ENCODE results near the gene RFT1.

Gene RFT1

DNA sequence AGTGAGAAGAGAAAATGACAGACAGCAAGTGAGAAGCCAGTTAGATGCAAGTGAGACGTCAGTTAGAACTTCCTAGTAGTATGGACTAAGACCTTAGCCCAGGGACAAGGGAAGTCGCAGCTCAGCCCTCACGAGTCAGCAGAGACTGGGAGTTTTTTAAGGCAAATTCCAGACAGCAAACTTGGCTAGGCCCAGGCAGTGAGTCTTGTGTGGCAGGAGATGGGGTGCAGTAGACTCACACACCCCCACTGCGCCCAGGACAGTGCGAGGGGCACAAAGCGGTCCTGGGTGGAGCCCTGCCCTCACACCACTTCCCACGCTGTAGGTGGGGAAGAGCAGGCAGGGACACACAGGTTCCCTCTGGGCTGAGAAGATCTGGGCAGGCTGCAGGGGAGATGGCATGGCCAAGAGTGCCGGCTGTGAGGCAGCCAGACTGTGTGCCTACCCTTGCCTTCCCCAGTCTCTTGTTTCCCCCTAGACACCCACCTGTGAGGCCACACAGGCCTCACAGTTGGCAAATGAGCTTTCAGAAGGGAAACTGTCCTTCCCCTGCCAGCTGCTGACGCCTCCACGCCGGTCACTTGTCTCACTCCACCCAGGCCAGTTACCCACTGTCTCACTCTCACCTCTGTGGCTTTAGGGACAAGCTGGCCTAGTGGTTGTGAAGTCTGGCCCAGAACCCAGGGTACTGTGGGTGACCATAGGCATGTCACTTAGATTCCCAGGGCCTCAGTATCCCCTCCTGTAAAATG lies 17.1 kb upstream of the RFT1 start:
- Histone ChIP-seq H3K27me3 (no peaks in the 10 kb centered on the region), H3K36me3 (no peaks in the 10 kb centered on the region), H3K9ac (peak overlapping the region in 3 of 11 experiments; percentile 19 to 68 (median 60); a peak in 4 of 22 replicates), H3K4me1 (peaks cover 0 to 85% (median 25%) of the 10 kb centered on the region in 10 experiments; a peak in 16 of 20 replicates), H3K27ac (peak overlapping the region in 5 of 11 experiments; percentile 3 to 79 (median 68); a peak in 8 of 22 replicates), H3K4me2 (peak overlapping the region in 4 of 11 experiments; percentile 3 to 93 (median 86); a peak in 8 of 22 replicates), H3K9me3 (replicated peaks in 1 of 11) (no peaks in the 10 kb centered on the region), H3K4me3 (no peak overlapping the region), H4K20me1 (no peaks in the 10 kb centered on the region)
- no peak for TF ChIP-seq Cebpa-rat (IDR thresholded peaks at IDR 0.05)

GRCh38 chr3:53146319-53146891 lies 16.2 kb upstream of the RFT1 start:
- no peak for TF ChIP-seq Cebpa-rat (IDR thresholded peaks at IDR 0.05)
- Histone ChIP-seq H3K27me3 (no peaks in the 10 kb centered on the region), H4K20me1 (no peaks in the 10 kb centered on the region)

GRCh38 chr3:53145713-53146080 lies 15.5 kb upstream of the RFT1 start:
- peak overlapping the region in 3 of 11 experiments; percentile 80 to 93 (median 91); a peak in 6 of 22 replicates for H3K4me2 ChIP-seq
- H3K4me3 ChIP-seq = no peak overlapping the region
- no peaks in the 10 kb centered on the region for H4K20me1 ChIP-seq
- no peaks in the 10 kb centered on the region for H3K27me3 ChIP-seq
- H3K4me1 ChIP-seq = peaks cover 9 to 94% (median 41%) of the 10 kb centered on the region in 10 experiments
- H3K9me3 ChIP-seq (replicated peaks in 1 of 11) = no peaks in the 10 kb centered on the region
- H3K27ac ChIP-seq = peak overlapping the region in 1 of 11 experiments; percentile 32; a peak in 2 of 22 replicates
- H3K36me3 ChIP-seq = no peaks in the 10 kb centered on the region
- peak overlapping the region in 1 of 11 experiments; percentile 68; a peak in 3 of 22 replicates for H3K9ac ChIP-seq
- TF ChIP-seq Cebpa-rat (IDR thresholded peaks at IDR 0.05) = no peak

More at GRCh38 chr3:53146319-53146891, 16.2 kb upstream of the RFT1 start:
- no peaks in the 10 kb centered on the region for H3K9me3 ChIP-seq (replicated peaks in 1 of 11)
- H3K36me3 ChIP-seq = no peaks in the 10 kb centered on the region
- peaks cover 2 to 89% (median 34%) of the 10 kb centered on the region in 10 experiments; a peak in 19 of 20 replicates for H3K4me1 ChIP-seq
- H3K4me2 ChIP-seq = peak overlapping the region in 3 of 11 experiments; percentile 80 to 93 (median 91); a peak in 7 of 22 replicates
- H3K4me3 ChIP-seq = no peak overlapping the region
- H3K27ac ChIP-seq = peak overlapping the region in 1 of 11 experiments; percentile 79; a peak in 3 of 22 replicates
- H3K9ac ChIP-seq = peak overlapping the region in 1 of 11 experiments; percentile 68; a peak in 1 of 22 replicates

DNA sequence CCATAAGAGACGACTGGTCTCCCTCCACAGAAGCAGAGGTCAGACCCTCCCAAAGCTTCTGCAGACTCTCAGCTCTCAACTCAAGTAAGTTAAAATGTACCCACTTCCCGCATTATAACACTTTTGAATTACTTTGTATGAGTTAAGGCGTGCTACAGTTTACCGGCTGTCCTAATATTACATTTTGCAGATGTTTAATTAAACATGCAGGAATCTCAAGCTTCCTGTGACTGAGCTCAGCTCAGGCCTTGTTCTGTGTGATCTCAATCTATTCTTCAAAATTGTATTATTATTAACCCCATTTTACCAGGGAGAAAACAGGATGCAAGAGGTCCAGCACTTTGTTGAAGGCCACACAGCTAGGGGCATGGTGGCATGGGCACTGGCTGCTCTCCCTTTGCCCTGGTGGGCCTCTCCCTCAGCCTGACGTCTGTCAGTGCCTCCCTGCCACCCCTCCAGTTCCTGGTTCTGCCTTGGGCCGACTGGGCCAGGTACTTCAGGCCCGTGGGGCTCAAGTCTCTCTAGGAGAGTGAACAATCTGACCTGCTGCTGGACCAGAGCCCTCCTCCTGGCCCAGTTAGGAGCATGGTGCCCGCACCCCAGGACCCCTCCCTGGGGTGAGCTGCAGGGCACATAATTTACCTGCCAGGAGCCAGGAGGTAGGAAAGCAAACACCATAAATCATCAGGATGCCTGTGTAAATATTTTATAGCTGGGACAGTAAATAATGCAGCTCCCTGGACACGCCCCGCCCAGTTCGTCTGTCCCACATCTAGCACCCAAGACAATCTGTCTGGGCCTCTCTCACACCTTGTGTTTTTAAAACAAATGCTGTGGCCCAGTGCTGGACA lies 14.9 kb upstream of the RFT1 start:
- Histone ChIP-seq H3K4me1 (peaks cover 14 to 94% (median 47%) of the 10 kb centered on the region in 10 experiments), H3K27ac (peak overlapping the region in 4 of 11 experiments; percentile 3 to 86 (median 80); a peak in 6 of 22 replicates), H3K4me2 (peak overlapping the region in 4 of 11 experiments; percentile 11 to 93 (median 86); a peak in 7 of 22 replicates), H3K27me3 (no peaks in the 10 kb centered on the region), H3K9me3 (replicated peaks in 1 of 11) (no peaks in the 10 kb centered on the region), H3K9ac (peak overlapping the region in 2 of 11 experiments; percentile 62 to 68; a peak in 3 of 22 replicates), H4K20me1 (no peaks in the 10 kb centered on the region), H3K4me3 (no peak overlapping the region), H3K36me3 (no peaks in the 10 kb centered on the region)
- no peak for TF ChIP-seq Cebpa-rat (IDR thresholded peaks at IDR 0.05)

GRCh38 chr3:53144446-53144845 lies 14.2 kb upstream of the RFT1 start:
- H3K27ac ChIP-seq = peak overlapping the region in 4 of 11 experiments; percentile 3 to 86 (median 80); a peak in 4 of 22 replicates
- no peak for TF ChIP-seq Cebpa-rat (IDR thresholded peaks at IDR 0.05)
- no peaks in the 10 kb centered on the region for H3K27me3 ChIP-seq
- no peaks in the 10 kb centered on the region for H3K9me3 ChIP-seq (replicated peaks in 1 of 11)
- peak overlapping the region in 2 of 11 experiments; percentile 58 to 62; a peak in 2 of 22 replicates for H3K9ac ChIP-seq
- no peaks in the 10 kb centered on the region for H3K36me3 ChIP-seq
- H3K4me2 ChIP-seq = peak overlapping the region in 5 of 11 experiments; percentile 11 to 93 (median 91); a peak in 8 of 22 replicates
- no peak overlapping the region for H3K4me3 ChIP-seq
- no peaks in the 10 kb centered on the region for H4K20me1 ChIP-seq
- H3K4me1 ChIP-seq = peaks cover 14 to 94% (median 52%) of the 10 kb centered on the region in 10 experiments

DNA sequence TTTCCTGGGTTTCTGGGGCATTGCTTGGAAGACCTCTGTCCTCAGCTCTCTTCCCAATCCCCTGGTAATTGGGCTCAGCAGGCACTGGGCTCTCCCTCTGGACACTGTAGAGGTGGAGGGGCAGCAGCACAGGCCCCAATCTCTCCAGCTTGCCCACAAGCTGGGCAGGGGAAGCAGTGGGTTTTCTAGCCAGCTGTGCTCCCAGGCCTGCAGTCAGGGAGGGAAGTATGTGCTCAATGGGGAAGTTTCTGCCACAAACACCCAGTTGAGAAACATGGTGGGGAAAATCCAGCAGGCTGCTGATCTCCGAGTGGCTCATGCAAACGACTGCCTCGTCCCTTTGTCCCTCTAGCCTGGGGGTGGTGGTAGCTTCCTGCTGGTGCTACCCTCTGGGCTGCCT lies 12.8 kb upstream of the RFT1 start:
- H3K27ac ChIP-seq = peak overlapping the region in 9 of 11 experiments; percentile 51 to 86 (median 75); a peak in 18 of 22 replicates
- H3K36me3 ChIP-seq = no peaks in the 10 kb centered on the region
- no peak overlapping the region for H3K4me3 ChIP-seq
- peak overlapping the region in 8 of 11 experiments; percentile 40 to 64 (median 58); a peak in 14 of 22 replicates for H3K9ac ChIP-seq
- no peak for TF ChIP-seq Cebpa-rat (IDR thresholded peaks at IDR 0.05)
- no peaks in the 10 kb centered on the region for H3K27me3 ChIP-seq
- no peaks in the 10 kb centered on the region for H4K20me1 ChIP-seq
- peaks cover 14 to 97% (median 52%) of the 10 kb centered on the region in 10 experiments for H3K4me1 ChIP-seq
- H3K4me2 ChIP-seq = peak overlapping the region in 9 of 11 experiments; percentile 9 to 93 (median 80); a peak in 16 of 22 replicates
- no peaks in the 10 kb centered on the region for H3K9me3 ChIP-seq (replicated peaks in 1 of 11)

DNA sequence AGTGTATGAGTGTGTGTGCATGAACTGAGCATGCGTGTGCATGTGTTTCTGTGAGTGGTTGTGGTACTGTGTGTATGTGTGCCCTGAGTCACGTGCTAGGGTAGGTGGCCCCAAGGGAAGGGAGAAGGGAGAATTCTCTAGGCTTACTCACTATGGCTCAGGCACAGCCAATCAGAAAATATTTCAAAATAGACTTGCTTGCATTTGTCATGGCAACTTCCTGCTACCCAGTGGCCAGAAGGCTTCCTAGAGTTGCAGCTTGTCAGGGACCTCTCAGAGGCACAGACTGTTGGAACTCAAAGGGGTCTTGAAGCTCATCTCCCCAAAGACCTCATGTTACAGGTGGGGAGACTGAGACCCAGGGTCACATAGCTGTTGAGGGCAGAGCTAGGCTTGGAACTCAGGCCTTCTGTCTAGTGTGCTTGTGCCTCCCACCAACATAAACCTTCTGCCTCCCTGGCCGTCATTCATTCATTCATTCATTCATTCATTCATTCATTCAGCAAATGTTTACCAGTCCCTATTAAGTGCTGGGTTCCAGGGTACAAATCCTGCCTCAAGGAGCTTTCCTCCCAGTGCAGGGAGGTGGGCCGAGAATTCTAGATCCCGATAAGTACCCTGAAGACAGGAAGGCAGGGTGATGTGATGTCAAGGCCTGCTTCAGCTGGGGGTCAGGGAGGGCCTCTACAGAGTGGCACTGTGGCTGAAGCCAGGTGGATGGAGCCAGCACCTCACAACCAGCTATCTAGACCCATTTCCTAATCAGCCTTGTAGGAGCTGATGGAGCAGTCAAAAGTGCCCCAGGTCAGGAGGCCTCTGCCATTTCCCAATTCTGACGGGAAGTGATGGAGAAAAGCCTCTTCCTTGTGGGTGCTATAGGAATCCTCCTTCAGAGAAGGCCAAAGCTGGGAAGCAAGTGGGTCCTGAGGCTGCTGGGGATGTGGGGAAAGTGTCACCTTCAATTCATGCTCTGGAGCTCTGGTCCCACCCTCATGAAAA lies 10.9 kb upstream of the RFT1 start:
- Histone ChIP-seq H3K27ac (peak overlapping the region; percentile 23 to 86 (median 73); a peak in 18 of 22 replicates), H4K20me1 (no peaks in the 10 kb centered on the region), H3K9ac (peak overlapping the region in 7 of 11 experiments; percentile 13 to 67 (median 49); a peak in 11 of 22 replicates), H3K4me1 (peaks cover 14 to 92% (median 52%) of the 10 kb centered on the region in 10 experiments), H3K4me3 (peak overlapping the region in 2 of 10 experiments; percentile 10 to 29; a peak in 2 of 20 replicates), H3K36me3 (no peaks in the 10 kb centered on the region), H3K4me2 (peak overlapping the region; percentile 42 to 93 (median 80)), H3K9me3 (replicated peaks in 1 of 11) (no peaks in the 10 kb centered on the region), H3K27me3 (no peaks in the 10 kb centered on the region)
- TF ChIP-seq Cebpa-rat (IDR thresholded peaks at IDR 0.05) = no peak
